ENCODE results near the gene MMRN2. TPM values are rescaled to one million over a fixed set of nuclear protein-coding genes. Genes with fewer than 3 reads are reported as not detected.
"Not testable (repeated sequence)": the region's sequence is repeated elsewhere in the genome, so short reads cannot be mapped to it uniquely, and the experiment has no call there.

MMRN2 gene
- total and polyA plus RNA-seq, 8 donors = 3.2 to 7.4 (median 5.0) TPM

GRCh38 chr10:86988520-86988919 is 31.1 kb upstream of the MMRN2 start:
- Histone ChIP-seq H3K27me3 (no peaks in the 10 kb centered on the region), H3K27ac (no peak overlapping the region), H3K4me3 (no peak overlapping the region), H3K36me3 (no peaks in the 10 kb centered on the region), H3K9me3 (no peaks in the 10 kb centered on the region), H3K4me1 (no peaks in the 10 kb centered on the region)
- DNase-seq (no peak), ATAC-seq (no peak), FAIRE-seq (no peak)
- intact Hi-C loops (cut with DNase I) = no loop called here
- TF ChIP-seq CTCF (IDR thresholded peaks at IDR 0.05) = no peak
- WGBS, 2 donors = 62 to 73% methylated on average over 1 of the region's 1 CpG

DNA sequence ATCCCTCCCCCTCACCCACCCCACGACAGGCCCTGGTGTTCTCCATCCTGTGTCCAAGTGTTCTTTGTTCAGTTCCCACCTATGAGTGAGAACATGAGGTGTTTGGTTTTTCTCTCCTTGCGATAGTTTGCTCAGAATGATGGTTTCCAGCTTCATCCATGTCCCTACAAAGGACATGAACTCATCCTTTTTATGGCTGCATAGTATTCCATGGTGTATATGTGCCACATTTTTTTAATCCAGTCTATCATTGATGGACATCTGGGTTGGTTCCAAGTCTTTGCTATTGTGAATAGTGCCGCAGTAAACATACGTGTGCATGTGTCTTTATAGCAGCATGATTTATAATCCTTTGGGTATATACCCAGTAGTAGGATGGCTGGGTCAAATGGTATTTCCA is 27.1 kb upstream of the MMRN2 start:
- H3K9me3 ChIP-seq; H3K36me3 ChIP-seq; DNase-seq; H3K4me1 ChIP-seq; H3K27ac ChIP-seq; H3K4me3 ChIP-seq; intact Hi-C loops (cut with DNase I); H3K27me3 ChIP-seq; FAIRE-seq; ATAC-seq: not testable (repeated sequence)
- WGBS, 2 donors = 93 to 98% methylated on average over 4 of the region's 4 CpGs

- peaks cover 0 to 5% (median 0%) of the 10 kb centered on the region in 3 donors for H3K4me1 ChIP-seq
- WGBS, 2 donors = 90 to 91% methylated on average over 5 of the region's 5 CpGs
- no peaks in the 10 kb centered on the region for H3K36me3 ChIP-seq
- no peak overlapping the region for H3K27ac ChIP-seq
- H3K4me3 ChIP-seq = no peak overlapping the region
- no peaks in the 10 kb centered on the region for H3K27me3 ChIP-seq
- ATAC-seq (no peak), FAIRE-seq (no peak), DNase-seq (no peak)
- no peak for TF ChIP-seq CTCF (IDR thresholded peaks at IDR 0.05)
- H3K9me3 ChIP-seq = no peaks in the 10 kb centered on the region
- intact Hi-C loops (cut with DNase I) = no loop called here
These were observed 24.3 kb upstream of the MMRN2 start for GRCh38 chr10:86981716-86982115.

- H3K4me3 ChIP-seq; DNase-seq; FAIRE-seq; intact Hi-C loops (cut with DNase I); H3K4me1 ChIP-seq; H3K27me3 ChIP-seq; H3K36me3 ChIP-seq; H3K27ac ChIP-seq; H3K9me3 ChIP-seq; ATAC-seq: not testable (repeated sequence)
- WGBS, 2 donors = 76 to 79% methylated on average over 6 of the region's 6 CpGs
These were observed 23.6 kb upstream of the MMRN2 start for GRCh38 chr10:86981020-86981419.

GRCh38 chr10:86979977-86980448 is 22.6 kb upstream of the MMRN2 start:
- peak; percentile 61 to 84 (median 73) for ATAC-seq
- no peak for TF ChIP-seq CTCF (IDR thresholded peaks at IDR 0.05)
- intact Hi-C loops (cut with DNase I) = no loop called here
- Histone ChIP-seq H3K27me3 (no peaks in the 10 kb centered on the region), H3K27ac (no peak overlapping the region), H3K9me3 (no peaks in the 10 kb centered on the region), H3K36me3 (no peaks in the 10 kb centered on the region), H3K4me3 (no peak overlapping the region), H3K4me1 (peaks cover 0 to 5% (median 0%) of the 10 kb centered on the region in 3 donors)
- WGBS, 2 donors = 12% methylated on average over 3 of the region's 3 CpGs
- FAIRE-seq = no peak
- peak in 2 of 6 donors; percentile 26 to 34 for DNase-seq

DNA sequence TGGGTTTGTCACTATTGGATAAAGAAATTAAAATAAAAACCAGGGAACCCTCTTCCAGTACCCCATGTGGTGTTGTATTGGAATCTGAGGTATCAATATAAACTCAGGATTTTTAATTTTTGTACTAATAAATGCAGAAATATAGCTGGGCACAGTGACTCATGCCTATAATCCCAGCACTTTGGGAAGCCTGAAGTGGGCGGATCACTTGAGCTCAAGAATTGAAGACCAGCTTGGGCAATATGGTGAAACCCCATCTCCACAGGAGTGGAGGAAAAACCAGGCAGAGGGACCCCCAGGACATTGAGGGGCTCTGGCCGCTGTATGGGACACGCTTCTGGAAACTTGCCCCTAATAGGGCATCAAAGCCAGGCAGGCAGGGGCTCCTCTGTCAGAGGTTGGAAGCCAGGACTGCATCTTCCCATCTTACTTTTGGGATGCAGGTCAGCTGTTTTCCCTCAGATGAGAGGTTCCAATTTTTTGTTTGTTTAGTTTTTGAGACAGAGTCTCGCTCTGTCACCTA is 21.9 kb upstream of the MMRN2 start:
- DNase-seq (no peak), ATAC-seq (peak in 1 of 4 donors; percentile 24), FAIRE-seq (no peak)
- TF ChIP-seq CTCF (IDR thresholded peaks at IDR 0.05) = no peak
- intact Hi-C loops (cut with DNase I) = no loop called here
- no peaks in the 10 kb centered on the region for H3K9me3 ChIP-seq
- H3K4me1 ChIP-seq = peaks cover 0 to 5% (median 0%) of the 10 kb centered on the region in 3 donors
- H3K27ac ChIP-seq = no peak overlapping the region
- no peaks in the 10 kb centered on the region for H3K36me3 ChIP-seq
- H3K27me3 ChIP-seq = no peaks in the 10 kb centered on the region
- WGBS, 2 donors = 67 to 96% methylated on average over 4 of the region's 4 CpGs
- H3K4me3 ChIP-seq = no peak overlapping the region

GRCh38 chr10:86978457-86978856 is 21.0 kb upstream of the MMRN2 start:
- H3K4me1 ChIP-seq; intact Hi-C loops (cut with DNase I); FAIRE-seq; H3K9me3 ChIP-seq; H3K27ac ChIP-seq; H3K36me3 ChIP-seq; DNase-seq; H3K27me3 ChIP-seq; H3K4me3 ChIP-seq; ATAC-seq: not testable (repeated sequence)
- WGBS, 2 donors = 83 to 89% methylated on average over 3 of the region's 3 CpGs

Measured in pancreas (tissue), 10 donors.